Activated CD4-positive, CD25-positive, alpha-beta regulatory T cell treated with anti-CD3 and anti-CD28 coated beads, Interleukin-2, amount 50 U/mL, for 72 hours (primary cell): ENCODE data around the gene DIAPH2.

ENCODE experiments used
- DNase-seq: peaks from one replicate; pipeline ENCODE4 v3.0.0; 2021

Gene DIAPH2

DNA sequence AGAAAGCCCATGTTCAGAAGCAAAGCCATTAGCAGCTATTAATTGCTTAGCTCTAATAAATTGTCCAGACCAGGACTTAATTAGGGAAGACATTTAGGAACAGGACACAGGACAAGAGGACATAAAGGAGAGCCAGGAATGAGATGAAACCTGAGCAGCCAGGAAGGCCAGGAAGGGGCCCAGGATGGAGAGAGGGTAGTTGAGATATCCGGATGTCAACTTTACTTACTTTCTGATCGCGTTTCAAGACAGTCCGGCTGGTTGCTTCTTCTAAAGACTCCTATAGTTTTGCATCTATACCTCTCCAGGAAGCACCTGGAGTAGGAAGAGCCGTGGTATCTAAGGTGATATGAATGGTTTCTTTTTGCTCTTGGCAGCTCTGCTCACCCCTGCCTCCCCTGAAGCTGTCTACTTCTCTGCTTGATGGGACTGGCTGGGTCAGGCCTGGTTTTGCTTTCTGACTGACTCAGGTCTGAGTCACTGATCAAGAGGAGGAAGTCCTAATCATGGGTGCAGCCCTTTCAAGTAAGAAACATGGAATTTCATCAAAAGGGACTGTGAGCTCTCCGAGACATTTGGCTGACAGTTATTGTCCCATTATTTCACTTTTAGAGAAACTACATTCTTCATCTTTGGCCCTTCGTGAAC is 932.4 kb downstream of the DIAPH2 start:
- no peak for DNase-seq

DNA sequence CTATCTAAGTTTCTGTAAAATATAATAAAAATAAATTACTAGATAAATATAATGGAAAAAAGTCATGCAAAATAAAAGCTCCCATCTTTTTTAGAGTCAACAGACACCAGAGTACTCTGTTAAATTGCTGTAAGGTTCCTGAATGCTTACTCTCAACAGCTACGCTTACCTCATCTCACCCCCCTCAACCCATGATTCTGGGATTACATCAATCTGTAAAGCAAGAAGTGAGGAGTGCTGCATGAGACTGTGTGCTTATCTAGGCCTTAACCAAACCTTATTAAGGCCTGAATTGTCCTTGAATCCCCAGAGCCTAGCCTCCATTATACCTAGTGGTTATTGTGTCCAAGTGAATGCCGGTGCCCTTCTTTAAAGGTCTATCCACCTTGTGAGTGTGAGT is 934.9 kb downstream of the DIAPH2 start:
- DNase-seq: no peak

GRCh38 chrX:97622111-97622510 is 937.5 kb downstream of the DIAPH2 start:
- DNase-seq: no peak

DNA sequence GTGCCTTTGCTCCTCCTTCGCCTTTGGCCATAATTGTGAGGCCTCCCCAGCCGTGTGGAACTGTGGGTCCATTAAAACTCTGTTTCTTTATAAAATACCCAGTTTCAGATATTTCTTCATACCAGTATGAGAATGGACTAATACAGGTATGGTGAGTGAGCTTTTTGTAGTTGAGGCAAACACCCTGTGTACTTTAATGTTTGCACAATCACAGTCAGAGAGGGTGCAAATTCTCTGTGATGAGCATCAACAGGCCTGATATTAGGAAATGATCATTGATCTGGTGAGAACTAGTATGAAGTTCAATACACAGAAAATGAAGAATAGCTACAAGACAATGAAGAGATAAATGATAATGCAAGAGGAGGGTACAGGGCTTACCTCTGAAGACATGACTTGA is 943.7 kb downstream of the DIAPH2 start:
- no peak for DNase-seq

- no peak for DNase-seq
Observed at GRCh38 chrX:97628807-97629596, 944.4 kb downstream of the DIAPH2 start.

- DNase-seq: no peak
Observed at GRCh38 chrX:97629597-97629985, 944.9 kb downstream of the DIAPH2 start.

GRCh38 chrX:97633798-97634197 is 949.2 kb downstream of the DIAPH2 start:
- no peak for DNase-seq

DNA sequence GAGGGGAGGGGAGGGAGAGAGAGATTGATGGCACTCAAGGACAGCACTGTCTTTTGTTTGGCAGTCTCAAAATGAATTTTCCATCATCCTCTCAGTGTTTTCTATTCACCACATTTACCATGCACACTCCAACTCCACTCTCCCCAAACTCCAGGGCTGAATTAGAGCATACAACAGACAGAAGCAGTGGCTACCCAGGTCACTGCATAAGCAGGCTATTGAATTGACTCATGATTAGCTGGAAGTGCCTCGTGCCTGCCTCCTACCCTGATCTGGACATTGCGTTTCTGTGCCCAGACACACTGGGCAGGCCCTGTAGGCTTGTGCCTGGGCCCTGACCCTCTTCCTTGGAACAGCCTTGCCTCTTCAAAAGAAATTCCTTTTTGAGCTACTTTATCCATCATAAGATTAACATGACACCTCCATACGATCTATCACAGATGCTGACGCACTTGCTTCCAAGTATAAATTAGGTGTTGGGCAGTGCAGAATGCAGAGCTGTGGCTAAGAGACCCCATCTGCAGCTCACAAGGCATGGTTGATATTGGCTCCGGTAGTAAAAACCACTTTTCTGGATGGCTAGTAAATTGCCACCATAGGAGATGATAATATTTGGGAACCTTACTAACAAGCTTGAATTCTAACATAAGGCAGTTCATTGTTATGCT is 952.0 kb downstream of the DIAPH2 start:
- no peak for DNase-seq

DNA sequence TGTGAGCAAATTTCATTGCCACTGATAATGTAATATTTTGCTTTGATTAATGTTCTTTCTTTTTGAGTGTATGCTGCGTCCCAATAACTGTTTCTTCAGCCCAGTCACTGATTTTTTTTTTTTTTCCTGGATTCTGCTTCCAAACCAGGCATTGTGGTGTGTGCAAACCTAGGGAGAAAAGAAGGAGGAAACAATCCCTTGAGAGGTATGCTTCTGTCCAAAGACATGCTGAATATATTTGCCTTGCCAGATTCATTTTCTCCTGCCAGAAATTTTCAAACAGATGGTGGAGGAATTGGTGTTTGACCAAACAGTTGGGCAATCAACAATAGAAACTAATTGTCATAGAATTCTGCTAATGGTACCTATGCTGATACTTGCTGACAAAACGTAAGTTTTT is 952.6 kb downstream of the DIAPH2 start:
- no peak for DNase-seq

- no peak for DNase-seq
Observed at GRCh38 chrX:97638621-97639020, 954.0 kb downstream of the DIAPH2 start.

- no peak for DNase-seq
Observed at GRCh38 chrX:97639526-97639925, 954.9 kb downstream of the DIAPH2 start.
